HG02763 (cell line): ENCODE measurements around the gene VAC14.

Source experiments
- ATAC-seq: cut with Tn5 transposase; IDR thresholded peaks from one replicate; pipeline ENCODE4 v1.9.1; 2021; ENCODE audit warnings: mild to moderate bottlenecking, moderate library complexity; ENCODE audit not compliant: unreplicated experiment

The VAC14 gene

GRCh38 chr16:70725912-70726828, 74.8 kb downstream of the VAC14 start:
- ATAC-seq = no peak

- no peak for ATAC-seq
Observed at GRCh38 chr16:70725024-70725911, 75.7 kb downstream of the VAC14 start.

DNA sequence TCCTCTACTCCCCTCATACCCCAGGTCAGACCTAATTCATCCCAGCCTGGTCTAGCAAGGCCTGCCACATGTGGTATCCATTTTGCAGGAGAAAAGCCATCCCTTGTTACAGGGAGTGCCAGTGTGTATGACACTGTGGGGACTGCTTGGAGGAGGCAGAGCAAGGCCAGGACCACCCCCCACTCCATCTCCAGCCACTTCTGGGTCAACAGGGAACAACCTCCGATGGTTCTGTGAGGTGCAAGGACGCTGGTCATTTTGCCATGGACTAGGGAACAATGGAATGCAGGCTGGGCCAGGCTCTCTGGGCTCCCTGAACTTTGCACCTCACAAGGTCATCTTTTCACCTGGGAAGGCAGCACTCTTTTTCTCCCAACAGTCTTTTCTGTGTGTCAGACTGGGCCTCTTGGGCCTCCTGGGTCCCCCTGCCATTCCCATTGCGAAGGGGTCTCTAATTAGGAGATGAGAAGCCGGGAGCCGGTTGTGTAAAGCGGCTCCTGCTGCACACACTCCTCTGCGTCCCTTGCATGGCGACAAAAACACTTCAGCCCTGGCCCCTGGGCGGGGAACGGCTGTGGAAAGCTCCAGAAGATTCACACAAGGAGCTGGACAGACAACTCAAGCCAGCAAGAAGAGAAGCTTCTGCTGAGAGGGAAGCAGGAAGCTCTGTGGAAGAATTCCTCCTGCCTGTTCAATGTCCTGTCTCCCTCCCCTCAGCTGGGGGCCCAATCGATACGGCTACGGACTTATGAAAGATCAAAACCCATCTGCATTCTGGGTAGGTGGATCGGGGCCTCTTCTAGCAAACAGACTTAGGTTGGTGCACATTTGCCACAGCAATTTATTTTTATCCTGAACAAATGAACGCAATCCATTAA, 76.6 kb downstream of the VAC14 start:
- no peak for ATAC-seq

DNA sequence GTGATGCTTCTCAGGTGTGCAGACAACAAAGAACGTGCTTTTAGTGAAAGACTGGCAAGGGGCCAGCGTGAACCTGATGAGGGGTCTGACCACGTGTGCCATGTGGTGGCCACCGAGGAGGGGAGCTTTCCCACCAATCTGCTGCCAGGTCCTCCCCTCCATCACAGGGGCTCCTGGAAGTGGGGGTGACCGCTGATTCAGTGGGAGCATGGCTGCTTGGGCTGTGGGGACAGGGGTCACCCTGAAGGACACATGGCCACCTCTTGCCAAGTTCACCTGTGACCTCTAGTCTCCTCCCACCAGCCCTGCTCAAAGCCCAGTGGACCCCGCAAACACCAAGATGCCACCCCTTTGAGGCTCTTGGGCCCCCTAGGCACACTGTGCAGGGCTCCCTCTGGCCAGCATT, 77.2 kb downstream of the VAC14 start:
- ATAC-seq = no peak

- no peak for ATAC-seq
Observed at GRCh38 chr16:70721202-70721963, 79.6 kb downstream of the VAC14 start.

GRCh38 chr16:70720425-70721201, 80.3 kb downstream of the VAC14 start:
- no peak for ATAC-seq

DNA sequence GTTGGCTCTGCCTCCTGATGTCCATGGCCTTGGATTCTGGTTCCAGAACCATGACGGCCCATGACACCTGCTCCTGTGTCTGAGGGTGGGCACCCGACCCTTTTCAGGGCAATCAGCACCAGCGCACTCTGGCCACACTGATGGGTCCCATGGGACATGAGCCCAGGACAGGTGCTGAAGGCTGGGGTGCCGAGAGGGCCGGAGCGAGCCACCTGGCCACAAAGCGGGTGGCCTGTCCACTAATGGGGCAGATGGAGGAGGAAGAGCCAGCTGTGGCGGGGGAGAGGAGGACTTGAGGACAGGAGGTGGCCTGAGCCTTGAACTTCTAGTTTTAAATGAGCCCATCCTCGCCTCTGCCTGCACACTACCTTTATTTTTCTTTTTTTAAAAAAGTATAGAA, 83.9 kb downstream of the VAC14 start:
- ATAC-seq = no peak

DNA sequence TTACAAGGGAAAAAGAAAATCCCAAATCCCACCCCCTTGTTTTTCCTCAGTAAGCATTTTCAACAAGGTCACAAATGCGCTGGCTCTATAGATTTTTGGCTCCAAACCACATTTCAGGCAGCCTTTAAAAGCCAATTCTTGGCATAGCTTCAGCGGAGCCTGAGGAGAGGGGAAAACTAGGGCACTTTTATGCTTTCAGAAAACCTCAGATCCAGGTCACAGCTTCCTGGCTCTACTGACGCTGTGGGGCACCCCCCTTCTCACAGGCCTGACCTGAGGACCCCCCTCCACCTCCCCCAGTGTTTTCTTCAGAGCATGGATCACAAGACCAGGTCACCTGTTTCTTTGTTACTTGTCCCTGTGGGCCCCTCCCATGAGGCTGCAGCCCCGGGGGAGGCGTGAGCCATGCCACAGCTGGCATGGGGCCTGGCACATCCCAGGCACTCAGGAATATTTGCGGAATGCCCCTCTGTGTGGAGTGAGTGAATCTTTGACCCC, 85.0 kb downstream of the VAC14 start:
- ATAC-seq = no peak

DNA sequence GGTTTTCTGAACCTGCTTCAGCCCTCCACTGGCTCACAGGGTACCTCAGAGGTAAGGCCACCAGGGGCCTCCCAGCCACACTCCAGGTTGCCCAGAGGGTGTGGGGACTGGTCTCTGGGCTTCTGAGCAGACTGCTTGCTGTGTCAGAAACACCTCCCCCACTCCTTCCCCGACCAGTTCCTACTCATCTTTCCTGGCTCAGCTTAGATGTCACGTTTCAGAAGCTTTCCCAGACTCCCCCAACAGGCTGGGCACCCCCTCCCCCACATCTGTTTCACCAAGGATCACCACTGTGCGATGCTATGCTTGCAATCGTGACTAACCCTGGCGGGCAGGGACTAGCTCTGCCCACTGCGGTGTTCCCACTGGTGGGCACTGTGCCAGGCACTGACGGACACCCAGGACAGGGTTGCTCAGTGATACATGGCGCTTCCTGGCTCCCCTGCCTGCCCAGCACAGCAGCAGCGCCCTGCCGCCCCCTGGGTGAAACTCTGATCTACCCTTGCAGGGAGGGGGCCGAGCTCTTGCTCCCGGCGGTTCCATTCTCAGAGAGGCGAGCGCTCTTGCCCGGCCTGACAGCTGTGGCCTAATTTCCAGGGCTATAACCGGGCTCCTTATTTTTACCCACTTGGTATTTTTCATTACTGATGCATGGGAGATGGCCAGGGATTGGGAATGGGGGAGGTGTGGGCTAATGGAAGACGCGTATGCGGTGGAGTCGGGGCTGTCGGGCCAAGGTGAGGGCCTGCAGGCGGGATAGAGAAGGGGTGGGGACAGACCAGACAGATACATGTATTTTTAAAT, 85.7 kb downstream of the VAC14 start:
- ATAC-seq = no peak

DNA sequence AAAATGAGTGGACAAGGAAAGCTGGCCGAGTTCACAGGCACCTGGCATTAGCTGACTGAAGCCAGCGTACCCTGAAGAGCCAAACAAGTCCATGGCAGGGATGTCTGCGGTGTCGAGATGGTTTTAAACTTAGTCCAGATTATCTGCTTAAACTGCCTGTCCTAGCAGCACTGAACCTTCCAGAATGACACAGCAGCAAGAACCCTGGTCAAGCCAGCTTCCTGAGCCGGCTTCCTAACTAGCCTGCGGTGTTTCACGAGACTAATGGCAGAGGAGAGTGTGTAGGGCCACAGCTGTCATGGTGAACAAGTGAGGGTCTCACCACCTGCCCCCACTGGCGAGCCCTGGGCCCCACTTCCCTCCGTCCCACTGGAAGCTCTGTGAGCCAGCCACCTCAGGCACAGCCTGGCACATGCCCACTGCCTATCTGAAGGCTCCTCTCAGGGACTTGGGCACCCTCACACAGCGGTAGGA, 86.3 kb downstream of the VAC14 start:
- ATAC-seq = no peak

DNA sequence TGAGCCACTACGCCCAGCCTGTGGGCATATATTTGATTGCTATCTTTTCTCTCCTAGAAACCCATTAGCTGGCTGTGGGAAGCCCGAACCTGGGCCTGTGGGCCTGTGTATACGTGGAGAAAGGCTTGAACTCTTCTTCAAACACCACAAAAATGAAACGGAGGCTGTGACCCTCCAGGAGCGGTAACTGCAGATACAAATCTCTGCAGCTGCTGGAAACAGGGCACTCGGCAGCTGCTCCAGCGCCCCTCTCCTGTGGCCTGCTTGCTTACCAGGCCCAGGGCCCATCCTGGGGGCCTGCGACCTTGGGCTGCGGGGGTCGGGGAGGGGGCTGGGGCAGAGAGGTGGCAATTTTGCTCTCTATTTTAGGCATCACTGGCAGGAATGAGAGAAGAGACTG, 87.1 kb downstream of the VAC14 start:
- no peak for ATAC-seq

- ATAC-seq = no peak
Observed at GRCh38 chr16:70713342-70713741, 87.6 kb downstream of the VAC14 start.

- ATAC-seq = no peak
Observed at GRCh38 chr16:70712942-70713341, 88.0 kb downstream of the VAC14 start.

GRCh38 chr16:70712359-70712758, 88.6 kb downstream of the VAC14 start:
- ATAC-seq = no peak

GRCh38 chr16:70711211-70712031, 89.5 kb downstream of the VAC14 start:
- no peak for ATAC-seq

GRCh38 chr16:70710422-70711210, 90.3 kb downstream of the VAC14 start:
- ATAC-seq = no peak

GRCh38 chr16:70709942-70710341, 91.0 kb downstream of the VAC14 start:
- ATAC-seq = no peak
